ENCODE results near the gene POT1. TPM values are rescaled to one million over a fixed set of nuclear protein-coding genes. Genes with fewer than 3 reads are reported as not detected.

The POT1 gene
- total RNA-seq, 1 experiment from 2014 or later: 21.6 TPM

GRCh38 chr7:124907490-124907889 is 22.1 kb downstream of the POT1 start:
- ChIA-PET CTCF (no interaction called here), POLR2A (no interaction called here)
- no peaks in the 10 kb centered on the region for H3K36me3 Mint-ChIP-seq (ENCODE audit: insufficient read depth, unreplicated experiment)
- Histone ChIP-seq H3K9me3 (no peaks in the 10 kb centered on the region), H3K4me1 (no peaks in the 10 kb centered on the region; the same call in 1 of the 2 replicates), H3K4me3 (ENCODE audit: low read depth, low read length) (no peak overlapping the region), H3K27me3 (replicated peaks; ENCODE audit: control insufficient read depth, insufficient read depth, low read length) (no peaks in the 10 kb centered on the region), H3K36me3 (ENCODE audit: control insufficient read depth, insufficient read depth, low read length) (no peaks in the 10 kb centered on the region)
- DNase-seq: no peak
- H3K4me3 Mint-ChIP-seq (ENCODE audit: unreplicated experiment): no peak overlapping the region
- TF ChIP-seq CTCF (IDR thresholded peaks at IDR 0.05; ENCODE audit: insufficient read depth in 1 of 2, low read depth in 1 of 2, low read length in 1 of 2, severe bottlenecking in 1 of 2, unreplicated experiment in 1 of 2): no peak
- H3K27me3 Mint-ChIP-seq (ENCODE audit: insufficient read depth, unreplicated experiment): no peaks in the 10 kb centered on the region
- H3K9me3 Mint-ChIP-seq (ENCODE audit: unreplicated experiment): no peaks in the 10 kb centered on the region
- no TSS peak for BruUV-seq (replicated peaks)
- H3K4me1 Mint-ChIP-seq (ENCODE audit: low read depth, unreplicated experiment): no peaks in the 10 kb centered on the region
- intact Hi-C loops (cut with micrococcal nuclease; ENCODE audit: unreplicated experiment): no loop called here
- H3K27ac Mint-ChIP-seq (ENCODE audit: unreplicated experiment): no peak overlapping the region

DNA sequence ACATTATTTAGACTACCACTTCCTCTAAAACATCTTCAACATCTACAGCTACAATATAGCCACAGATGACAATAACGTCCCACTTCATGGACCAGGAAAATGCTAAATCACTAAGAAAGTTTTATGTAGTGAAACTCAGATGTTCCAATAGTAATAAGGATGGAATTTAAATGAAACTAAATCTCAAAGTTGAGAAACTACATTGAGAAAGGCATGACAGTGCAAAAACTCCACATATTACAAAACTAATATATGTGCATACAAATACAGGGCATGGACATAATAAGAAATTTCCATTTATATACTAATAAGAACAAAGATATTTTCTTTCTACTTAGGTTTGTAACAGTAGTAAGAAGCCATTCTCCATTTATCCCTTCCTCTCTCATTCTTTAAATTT is 31.1 kb downstream of the POT1 start:
- no peaks in the 10 kb centered on the region for H3K4me1 ChIP-seq
- ChIA-PET CTCF (no interaction called here), POLR2A (no interaction called here)
- peaks cover 9% of the 10 kb centered on the region for H3K9me3 Mint-ChIP-seq (ENCODE audit: unreplicated experiment)
- no peaks in the 10 kb centered on the region for H3K9me3 ChIP-seq
- H3K27me3 Mint-ChIP-seq (ENCODE audit: insufficient read depth, unreplicated experiment): no peaks in the 10 kb centered on the region
- H3K4me3 ChIP-seq (ENCODE audit: low read depth, low read length): no peak overlapping the region
- no peak overlapping the region for H3K4me3 Mint-ChIP-seq (ENCODE audit: unreplicated experiment)
- H3K27ac Mint-ChIP-seq (ENCODE audit: unreplicated experiment): no peak overlapping the region
- H3K4me1 Mint-ChIP-seq (ENCODE audit: low read depth, unreplicated experiment): no peaks in the 10 kb centered on the region
- H3K36me3 Mint-ChIP-seq (ENCODE audit: insufficient read depth, unreplicated experiment): no peaks in the 10 kb centered on the region
- H3K27me3 ChIP-seq (replicated peaks; ENCODE audit: control insufficient read depth, insufficient read depth, low read length): no peaks in the 10 kb centered on the region
- TF ChIP-seq CTCF (IDR thresholded peaks at IDR 0.05; ENCODE audit: insufficient read depth in 1 of 2, low read depth in 1 of 2, low read length in 1 of 2, severe bottlenecking in 1 of 2, unreplicated experiment in 1 of 2): no peak
- no peaks in the 10 kb centered on the region for H3K36me3 ChIP-seq (ENCODE audit: control insufficient read depth, insufficient read depth, low read length)
- DNase-seq: no peak
- intact Hi-C loops (cut with micrococcal nuclease; ENCODE audit: unreplicated experiment): no loop called here
- no TSS peak for BruUV-seq (replicated peaks)

GRCh38 chr7:124896001-124896400 is 33.6 kb downstream of the POT1 start:
- POLR2A ChIA-PET: no interaction called here
- intact Hi-C loops (cut with micrococcal nuclease; ENCODE audit: unreplicated experiment): no loop called here
- H3K9me3 Mint-ChIP-seq (ENCODE audit: unreplicated experiment): no peaks in the 10 kb centered on the region

More at GRCh38 chr7:124896001-124896400, 33.6 kb downstream of the POT1 start:
- Histone ChIP-seq H3K9me3 (no peaks in the 10 kb centered on the region), H3K4me3 (ENCODE audit: low read depth, low read length) (no peak overlapping the region), H3K27me3 (replicated peaks; ENCODE audit: control insufficient read depth, insufficient read depth, low read length) (no peaks in the 10 kb centered on the region), H3K36me3 (ENCODE audit: control insufficient read depth, insufficient read depth, low read length) (no peaks in the 10 kb centered on the region), H3K4me1 (no peaks in the 10 kb centered on the region)
- H3K4me1 Mint-ChIP-seq (ENCODE audit: low read depth, unreplicated experiment): no peaks in the 10 kb centered on the region
- no peak overlapping the region for H3K27ac Mint-ChIP-seq (ENCODE audit: unreplicated experiment)
- CTCF ChIA-PET: no interaction called here
- TF ChIP-seq CTCF (IDR thresholded peaks at IDR 0.05; ENCODE audit: insufficient read depth in 1 of 2, low read depth in 1 of 2, low read length in 1 of 2, severe bottlenecking in 1 of 2, unreplicated experiment in 1 of 2): no peak
- DNase-seq: no peak
- no peaks in the 10 kb centered on the region for H3K36me3 Mint-ChIP-seq (ENCODE audit: insufficient read depth, unreplicated experiment)
- H3K4me3 Mint-ChIP-seq (ENCODE audit: unreplicated experiment): no peak overlapping the region
- no TSS peak for BruUV-seq (replicated peaks)
- no peaks in the 10 kb centered on the region for H3K27me3 Mint-ChIP-seq (ENCODE audit: insufficient read depth, unreplicated experiment)

Measured in Caco-2 (cell line).